Measurements from ENCODE around the gene REL.

GRCh38 chr2:60861736-60862135 lies 19.6 kb upstream of the REL start:
- TF ChIP-seq CTCF (IDR thresholded peaks at IDR 0.05) (no peak), POLR2A (IDR thresholded peaks at IDR 0.05) (no peak)
